Activated CD4-positive, alpha-beta T cell treated with anti-CD3 and anti-CD28 coated beads, Interleukin-2, amount 50 U/mL, for 1 hour (primary cell): Measurements from ENCODE around the gene HOXD8.

Experiments
- DNase-seq: peaks from one replicate; pipeline ENCODE4 v3.0.0-alpha.2; 2020

The HOXD8 gene

GRCh38 chr2:176147800-176148496 is 18.4 kb downstream of the HOXD8 start:
- DNase-seq = no peak

GRCh38 chr2:176148751-176149421 is 19.4 kb downstream of the HOXD8 start:
- no peak for DNase-seq

- DNase-seq = no peak
Measured at GRCh38 chr2:176149481-176149938, 20.0 kb downstream of the HOXD8 start.

GRCh38 chr2:176149939-176150583 is 20.6 kb downstream of the HOXD8 start:
- DNase-seq = no peak

GRCh38 chr2:176150584-176151441 is 21.3 kb downstream of the HOXD8 start:
- no peak for DNase-seq

- no peak for DNase-seq
Measured at GRCh38 chr2:176151442-176152287, 22.2 kb downstream of the HOXD8 start, which contains the start of gene HOXD4. Gene HOXD4 (plus strand): TSS chr2:176151550. CDS start chr2:176151634, 84 bp downstream.

GRCh38 chr2:176152350-176153181 is 23.1 kb downstream of the HOXD8 start:
- DNase-seq = no peak

- no peak for DNase-seq
Measured at GRCh38 chr2:176154576-176155252, 25.2 kb downstream of the HOXD8 start.

- no peak for DNase-seq
Measured at GRCh38 chr2:176155356-176156044, 26.0 kb downstream of the HOXD8 start.

- DNase-seq = no peak
Measured at GRCh38 chr2:176156301-176156806, 26.8 kb downstream of the HOXD8 start.

- no peak for DNase-seq
Measured at GRCh38 chr2:176156807-176157498, 27.4 kb downstream of the HOXD8 start, which contains the start of gene HOXD3. Gene HOXD3 (plus strand): TSS chr2:176157307. CDS start chr2:176169115, 11,808 bp downstream.

GRCh38 chr2:176157499-176158185 is 28.1 kb downstream of the HOXD8 start:
- no peak for DNase-seq

GRCh38 chr2:176158186-176158591 is 28.7 kb downstream of the HOXD8 start:
- DNase-seq = no peak

- no peak for DNase-seq
Measured at GRCh38 chr2:176158855-176159662, 29.6 kb downstream of the HOXD8 start.

GRCh38 chr2:176159663-176160250 is 30.3 kb downstream of the HOXD8 start:
- no peak for DNase-seq

GRCh38 chr2:176160251-176160985 is 30.9 kb downstream of the HOXD8 start:
- no peak for DNase-seq
